Mesothelial cell of epicardium (in vitro differentiated cells): ENCODE measurements around the gene BMI1. TPM values are rescaled to one million over a fixed set of nuclear protein-coding genes. Genes with fewer than 3 reads are reported as not detected.

ENCODE experiments used
- DNase-seq, 2 experiments: peaks; one replicate each; pipeline ENCODE4 v3.0.0; 2021; ENCODE audit warnings: low spot score in 2 of 2; ENCODE audit not compliant: unreplicated experiment in 2 of 2
- H3K27ac Mint-ChIP-seq: 2 replicates; pipeline ENCODE4 v1.8.0; 2021; ENCODE audit warnings: mixed read lengths
- H3K27me3 Mint-ChIP-seq: 2 replicates; pipeline ENCODE4 v1.8.0; 2021; ENCODE audit warnings: low read depth, mixed read lengths
- H3K36me3 Mint-ChIP-seq: 2 replicates; pipeline ENCODE4 v1.8.0; 2021; ENCODE audit warnings: mixed read lengths
- H3K4me1 Mint-ChIP-seq: 2 replicates; pipeline ENCODE4 v1.8.0; 2021; ENCODE audit warnings: mixed read lengths
- H3K4me3 Mint-ChIP-seq: 2 replicates; pipeline ENCODE4 v1.8.0; 2021; ENCODE audit warnings: mild to moderate bottlenecking, moderate library complexity, mixed read lengths
- H3K9me3 Mint-ChIP-seq: 2 replicates; pipeline ENCODE4 v1.8.0; 2021; ENCODE audit warnings: mixed read lengths
- CTCF ChIP-seq: fragments of 200-600 bp; sonication (generic); IDR thresholded peaks from one replicate; pipeline ENCODE4 v1.5.0; 2021; ENCODE audit warnings: antibody characterized with exemption; ENCODE audit not compliant: unreplicated experiment
- total RNA-seq: library from RNA; stranded (reverse); gene quantifications from 3 replicates; pipeline ENCODE4 v1.2.1, GENCODE V29; 2021

Gene BMI1
- total RNA-seq, 1 donor from 2014 or later, result 45.2 TPM

DNA sequence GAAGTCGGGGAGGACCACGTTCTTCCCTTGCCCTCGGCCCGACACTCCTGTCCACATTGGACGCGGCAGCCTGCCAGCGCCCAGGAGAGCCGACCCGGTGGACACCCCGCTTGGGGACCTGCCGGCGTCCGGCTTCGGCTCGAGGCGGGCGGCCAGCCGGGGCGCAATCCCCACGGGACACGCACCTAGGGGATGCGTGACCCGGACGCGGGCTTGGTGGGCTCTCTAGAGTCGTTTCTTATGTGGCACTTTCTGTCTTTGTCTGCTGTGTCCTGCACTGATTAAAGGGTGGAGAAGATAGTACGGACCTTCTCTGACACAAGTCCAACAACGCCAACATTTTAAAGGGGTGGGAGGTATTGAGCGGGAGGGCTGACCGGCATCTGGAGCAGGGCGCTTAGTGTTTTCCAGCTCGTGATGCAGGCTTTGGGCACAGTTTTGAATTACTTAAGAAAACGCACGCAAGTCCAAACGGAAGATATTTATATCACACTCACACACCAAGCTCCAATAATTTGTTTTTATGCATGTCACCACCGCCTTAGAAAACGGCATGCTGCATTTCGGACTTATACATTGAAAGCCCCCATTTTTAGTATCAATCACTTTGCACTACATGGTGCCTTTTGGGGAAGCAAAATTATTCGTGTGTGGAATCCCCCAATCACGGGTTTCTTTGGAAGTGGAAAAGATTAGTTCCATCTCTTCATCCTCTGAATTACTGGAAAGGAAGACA lies 20.5 kb downstream of the BMI1 start:
- no peak overlapping the region for H3K27ac Mint-ChIP-seq
- H3K27me3 Mint-ChIP-seq, result peaks cover 91% of the 10 kb centered on the region
- peaks cover 12% of the 10 kb centered on the region for H3K4me1 Mint-ChIP-seq
- H3K36me3 Mint-ChIP-seq, result peaks cover 2% of the 10 kb centered on the region
- H3K4me3 Mint-ChIP-seq, result peak overlapping the region; percentile 71
- no peak for TF ChIP-seq CTCF
- no peak for DNase-seq
- no peaks in the 10 kb centered on the region for H3K9me3 Mint-ChIP-seq

DNA sequence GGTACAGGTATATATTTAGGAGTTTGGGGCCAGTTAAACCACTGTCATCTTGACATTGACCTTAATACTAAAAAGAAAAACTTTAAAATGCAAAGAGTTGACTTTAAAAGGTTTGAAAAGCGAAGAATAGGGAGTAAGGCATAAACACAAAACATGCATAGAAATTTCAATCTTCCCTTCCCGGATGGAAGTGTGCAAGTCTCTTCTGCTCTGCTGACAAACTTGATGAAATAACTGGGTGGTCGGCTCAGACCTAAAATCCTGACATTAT lies 21.0 kb downstream of the BMI1 start:
- H3K4me1 Mint-ChIP-seq, result peaks cover 12% of the 10 kb centered on the region
- H3K9me3 Mint-ChIP-seq, result no peaks in the 10 kb centered on the region
- TF ChIP-seq CTCF, result no peak
- H3K27me3 Mint-ChIP-seq, result peaks cover 91% of the 10 kb centered on the region
- peak overlapping the region; percentile 71 for H3K4me3 Mint-ChIP-seq
- no peak overlapping the region for H3K27ac Mint-ChIP-seq
- H3K36me3 Mint-ChIP-seq, result peaks cover 2% of the 10 kb centered on the region
- no peak for DNase-seq

DNA sequence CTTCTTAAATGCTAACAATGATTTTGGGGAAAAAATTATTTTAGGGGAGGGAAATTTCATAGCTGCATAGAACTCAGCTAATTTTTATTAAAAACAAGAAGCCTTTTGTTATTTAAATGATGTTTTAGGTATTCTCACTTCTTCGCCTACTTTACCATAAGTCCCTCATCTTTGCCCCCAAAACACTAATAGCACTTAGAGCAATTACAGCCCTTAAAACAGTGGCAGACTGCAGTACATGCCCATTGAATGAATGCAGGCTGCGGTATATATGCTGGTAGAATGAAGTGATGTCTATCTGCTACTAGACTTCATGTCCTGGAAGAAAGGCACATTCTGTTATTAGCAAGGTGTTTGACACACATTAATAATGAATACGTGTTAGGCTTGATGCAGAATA lies 21.5 kb downstream of the BMI1 start:
- H3K4me3 Mint-ChIP-seq, result no peak overlapping the region
- H3K27ac Mint-ChIP-seq, result no peak overlapping the region

DNA sequence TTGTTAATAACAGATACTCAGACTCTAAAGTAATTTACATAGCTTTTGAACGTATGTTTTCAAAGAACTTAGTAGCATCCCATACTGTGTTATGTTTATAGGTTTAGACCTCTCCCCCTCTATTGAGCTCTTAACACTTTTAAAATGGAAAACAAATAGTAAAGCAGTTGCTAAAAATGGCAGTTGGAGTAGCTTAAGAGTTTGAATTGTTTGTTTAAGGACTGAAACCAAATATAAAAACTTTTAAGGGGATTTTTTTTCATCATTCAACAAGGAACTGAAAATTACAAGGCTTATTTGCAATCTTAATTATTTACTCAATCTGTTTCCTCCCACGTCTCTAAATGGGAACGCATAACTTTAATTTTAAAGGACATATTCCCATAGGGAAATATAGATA lies 22.8 kb downstream of the BMI1 start:
- no peak for DNase-seq
- H3K36me3 Mint-ChIP-seq, result no peaks in the 10 kb centered on the region
- H3K27me3 Mint-ChIP-seq, result peaks cover 90% of the 10 kb centered on the region
- no peak overlapping the region for H3K27ac Mint-ChIP-seq
- H3K9me3 Mint-ChIP-seq, result no peaks in the 10 kb centered on the region
- no peak overlapping the region for H3K4me3 Mint-ChIP-seq
- no peak for TF ChIP-seq CTCF
- peaks cover 10% of the 10 kb centered on the region for H3K4me1 Mint-ChIP-seq

More for the DNA sequence above, 21.5 kb downstream of the BMI1 start:
- Mint-ChIP-seq H3K4me1 (peaks cover 11% of the 10 kb centered on the region), H3K27me3 (peaks cover 90% of the 10 kb centered on the region), H3K36me3 (peaks cover under 1% of the 10 kb centered on the region), H3K9me3 (no peaks in the 10 kb centered on the region)
- TF ChIP-seq CTCF, result no peak
- DNase-seq, result no peak

GRCh38 chr10:22344249-22344648 lies 23.4 kb downstream of the BMI1 start:
- peaks cover 87% of the 10 kb centered on the region for H3K27me3 Mint-ChIP-seq
- no peak for DNase-seq
- TF ChIP-seq CTCF, result no peak
- H3K27ac Mint-ChIP-seq, result no peak overlapping the region
- no peak overlapping the region for H3K4me3 Mint-ChIP-seq
- peaks cover 10% of the 10 kb centered on the region for H3K4me1 Mint-ChIP-seq
- H3K36me3 Mint-ChIP-seq, result no peaks in the 10 kb centered on the region
- no peaks in the 10 kb centered on the region for H3K9me3 Mint-ChIP-seq
